Measurements from ENCODE around the gene DBH.

DBH gene

GRCh38 chr9:133605856-133606707, 30.1 kb upstream of the DBH start:
- Histone ChIP-seq H3K27ac (ENCODE audit: low read depth, low read length) (no peak overlapping the region), H3K4me3 (ENCODE audit: insufficient read depth, low read length, poor library complexity, severe bottlenecking) (no peak overlapping the region), H3K9me3 (ENCODE audit: insufficient read depth, low read length) (no peaks in the 10 kb centered on the region), H3K9me2 (replicated peaks; ENCODE audit: insufficient read depth, low read length) (no peaks in the 10 kb centered on the region), H3F3A (ENCODE audit: insufficient read depth) (no peaks in the 10 kb centered on the region), H4K20me1 (ENCODE audit: low read depth, low read length) (no peaks in the 10 kb centered on the region), H3K9ac (ENCODE audit: low read length) (no peak overlapping the region), H3K4me2 (ENCODE audit: low read depth, low read length, poor library complexity, severe bottlenecking) (no peak overlapping the region), H3K79me2 (ENCODE audit: insufficient read depth, low read length) (no peaks in the 10 kb centered on the region), H2AFZ (ENCODE audit: low read depth, low read length, severe bottlenecking) (no peak overlapping the region), H3K27me3 (ENCODE audit: low read length) (no peaks in the 10 kb centered on the region), H3K36me3 (ENCODE audit: low read length) (no peaks in the 10 kb centered on the region)
- TF ChIP-seq EZH2phosphoT487 (conservative IDR thresholded peaks at IDR 0.05; ENCODE audit: low read length) (no peak), CTCF (IDR thresholded peaks at IDR 0.05; ENCODE audit: insufficient read depth, low read length, poor library complexity, severe bottlenecking) (no peak)

- no peak for TF ChIP-seq CTCF (IDR thresholded peaks at IDR 0.05; ENCODE audit: insufficient read depth, low read length, poor library complexity, severe bottlenecking)
- TF ChIP-seq EZH2phosphoT487 (conservative IDR thresholded peaks at IDR 0.05; ENCODE audit: low read length) = no peak
- Histone ChIP-seq H3K9me3 (ENCODE audit: insufficient read depth, low read length) (no peaks in the 10 kb centered on the region), H3K4me3 (ENCODE audit: insufficient read depth, low read length, poor library complexity, severe bottlenecking) (no peak overlapping the region), H3K36me3 (ENCODE audit: low read length) (no peaks in the 10 kb centered on the region), H3K27ac (ENCODE audit: low read depth, low read length) (no peak overlapping the region), H3K9me2 (replicated peaks; ENCODE audit: insufficient read depth, low read length) (no peaks in the 10 kb centered on the region), H3K79me2 (ENCODE audit: insufficient read depth, low read length) (no peaks in the 10 kb centered on the region), H3K4me2 (ENCODE audit: low read depth, low read length, poor library complexity, severe bottlenecking) (no peak overlapping the region), H3K27me3 (ENCODE audit: low read length) (no peaks in the 10 kb centered on the region), H3K9ac (ENCODE audit: low read length) (no peak overlapping the region), H4K20me1 (ENCODE audit: low read depth, low read length) (no peaks in the 10 kb centered on the region), H2AFZ (ENCODE audit: low read depth, low read length, severe bottlenecking) (no peak overlapping the region), H3F3A (ENCODE audit: insufficient read depth) (no peaks in the 10 kb centered on the region)
These were observed 29.5 kb upstream of the DBH start for GRCh38 chr9:133606708-133607025.

- Histone ChIP-seq H3K27me3 (ENCODE audit: low read length) (no peaks in the 10 kb centered on the region), H3K79me2 (ENCODE audit: insufficient read depth, low read length) (no peaks in the 10 kb centered on the region), H3K27ac (ENCODE audit: low read depth, low read length) (no peak overlapping the region)
These were observed 28.8 kb upstream of the DBH start for GRCh38 chr9:133607381-133607780.

More at GRCh38 chr9:133607381-133607780, 28.8 kb upstream of the DBH start:
- Histone ChIP-seq H3K4me3 (ENCODE audit: insufficient read depth, low read length, poor library complexity, severe bottlenecking) (no peak overlapping the region), H3K4me2 (ENCODE audit: low read depth, low read length, poor library complexity, severe bottlenecking) (no peak overlapping the region), H3K9ac (ENCODE audit: low read length) (no peak overlapping the region), H3K36me3 (ENCODE audit: low read length) (no peaks in the 10 kb centered on the region), H2AFZ (ENCODE audit: low read depth, low read length, severe bottlenecking) (no peak overlapping the region), H3K9me3 (ENCODE audit: insufficient read depth, low read length) (no peaks in the 10 kb centered on the region), H4K20me1 (ENCODE audit: low read depth, low read length) (no peaks in the 10 kb centered on the region), H3K9me2 (replicated peaks; ENCODE audit: insufficient read depth, low read length) (no peaks in the 10 kb centered on the region), H3F3A (ENCODE audit: insufficient read depth) (no peaks in the 10 kb centered on the region)
- TF ChIP-seq EZH2phosphoT487 (conservative IDR thresholded peaks at IDR 0.05; ENCODE audit: low read length) = no peak
- TF ChIP-seq CTCF (IDR thresholded peaks at IDR 0.05; ENCODE audit: insufficient read depth, low read length, poor library complexity, severe bottlenecking) = no peak
